ENCODE data around the gene NCKAP5. TPM values are rescaled to one million over a fixed set of nuclear protein-coding genes. Genes with fewer than 3 reads are reported as not detected.

Gene NCKAP5
- total RNA-seq, 2 donors from 2014 or later, result 2.0 to 7.1 TPM

DNA sequence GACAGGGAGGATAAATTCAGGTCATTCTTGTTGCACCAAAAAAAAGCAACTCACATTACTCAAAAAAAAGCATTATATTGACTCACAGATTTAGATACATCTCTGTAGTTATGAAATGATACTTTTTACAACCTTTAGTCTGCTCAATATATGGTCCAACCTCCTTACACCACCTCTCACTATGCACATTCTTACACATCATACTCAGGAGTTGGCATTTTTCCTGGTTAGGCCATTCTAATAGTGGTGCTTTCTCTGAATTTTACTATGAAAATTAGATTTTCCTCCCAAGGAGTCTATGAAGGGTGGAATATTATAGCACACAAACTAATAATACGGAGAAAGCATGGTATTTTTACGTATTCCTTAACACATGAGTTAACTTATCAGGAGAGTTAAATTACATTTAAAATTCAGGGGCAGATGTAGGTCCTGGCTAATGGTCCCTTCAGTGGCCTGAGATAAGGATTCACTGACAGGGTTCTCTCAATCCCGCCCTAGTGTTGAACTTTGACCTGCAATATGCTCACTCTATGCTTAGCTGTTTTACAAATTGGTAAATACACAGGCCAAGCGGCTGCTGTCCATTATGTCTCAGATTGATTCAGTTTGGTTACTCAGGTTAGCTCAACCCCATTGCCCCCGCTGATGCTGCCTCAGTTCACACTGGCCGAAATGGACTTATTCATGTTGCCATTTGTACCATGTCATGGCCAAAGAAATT is 153.6 kb downstream of the NCKAP5 start:
- 92% methylated on average over 6 of the region's 6 CpGs for WGBS
- Histone ChIP-seq H3K9me3 (no peaks in the 10 kb centered on the region), H3K27ac (no peak overlapping the region), H3K4me1 (replicated peaks) (no peaks in the 10 kb centered on the region), H3K4me3 (no peak overlapping the region), H3K36me3 (no peaks in the 10 kb centered on the region), H3K27me3 (replicated peaks; ENCODE audit: insufficient read depth) (no peaks in the 10 kb centered on the region)
- TF ChIP-seq, protein P1, sequence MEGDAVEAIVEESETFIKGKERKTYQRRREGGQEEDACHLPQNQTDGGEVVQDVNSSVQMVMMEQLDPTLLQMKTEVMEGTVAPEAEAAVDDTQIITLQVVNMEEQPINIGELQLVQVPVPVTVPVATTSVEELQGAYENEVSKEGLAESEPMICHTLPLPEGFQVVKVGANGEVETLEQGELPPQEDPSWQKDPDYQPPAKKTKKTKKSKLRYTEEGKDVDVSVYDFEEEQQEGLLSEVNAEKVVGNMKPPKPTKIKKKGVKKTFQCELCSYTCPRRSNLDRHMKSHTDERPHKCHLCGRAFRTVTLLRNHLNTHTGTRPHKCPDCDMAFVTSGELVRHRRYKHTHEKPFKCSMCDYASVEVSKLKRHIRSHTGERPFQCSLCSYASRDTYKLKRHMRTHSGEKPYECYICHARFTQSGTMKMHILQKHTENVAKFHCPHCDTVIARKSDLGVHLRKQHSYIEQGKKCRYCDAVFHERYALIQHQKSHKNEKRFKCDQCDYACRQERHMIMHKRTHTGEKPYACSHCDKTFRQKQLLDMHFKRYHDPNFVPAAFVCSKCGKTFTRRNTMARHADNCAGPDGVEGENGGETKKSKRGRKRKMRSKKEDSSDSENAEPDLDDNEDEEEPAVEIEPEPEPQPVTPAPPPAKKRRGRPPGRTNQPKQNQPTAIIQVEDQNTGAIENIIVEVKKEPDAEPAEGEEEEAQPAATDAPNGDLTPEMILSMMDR (IDR thresholded peaks at IDR 0.05), result no peak
- TF ChIP-seq POLR2A (IDR thresholded peaks at IDR 0.05), result no peak
- no peak for TF ChIP-seq POLR2AphosphoS5 (IDR thresholded peaks at IDR 0.05)
- no peak for DNase-seq (ENCODE audit: low spot score)
- intact Hi-C loops (cut with DNase I), result no loop called here

DNA sequence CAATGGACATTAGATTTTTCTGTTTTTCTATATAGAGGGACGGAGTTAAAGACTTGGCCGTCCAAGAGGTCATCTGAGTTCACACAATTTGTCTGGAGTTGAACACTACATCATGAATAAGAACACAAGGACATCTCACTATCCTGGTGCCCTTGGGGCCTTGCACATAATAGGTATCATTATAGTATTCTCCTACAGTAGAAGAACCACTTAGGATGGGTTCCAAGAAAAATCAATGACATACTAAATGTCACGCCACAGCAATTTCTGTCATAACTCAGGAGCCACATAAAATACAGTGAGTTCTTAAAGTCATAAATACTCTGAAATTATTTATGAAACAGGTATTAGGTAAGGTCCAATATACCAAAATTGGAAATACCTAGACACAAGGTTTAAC is 154.4 kb downstream of the NCKAP5 start:
- Histone ChIP-seq H3K27me3 (replicated peaks; ENCODE audit: insufficient read depth) (no peaks in the 10 kb centered on the region), H3K36me3 (no peaks in the 10 kb centered on the region), H3K27ac (no peak overlapping the region), H3K4me3 (no peak overlapping the region), H3K4me1 (replicated peaks) (no peaks in the 10 kb centered on the region), H3K9me3 (no peaks in the 10 kb centered on the region)
- no peak for TF ChIP-seq POLR2AphosphoS5 (IDR thresholded peaks at IDR 0.05)
- TF ChIP-seq POLR2A (IDR thresholded peaks at IDR 0.05), result no peak
- TF ChIP-seq, protein P1 (IDR thresholded peaks at IDR 0.05), result no peak
- intact Hi-C loops (cut with DNase I), result no loop called here
- no peak for DNase-seq (ENCODE audit: low spot score)
- WGBS, result 97% methylated on average over 3 of the region's 3 CpGs

DNA sequence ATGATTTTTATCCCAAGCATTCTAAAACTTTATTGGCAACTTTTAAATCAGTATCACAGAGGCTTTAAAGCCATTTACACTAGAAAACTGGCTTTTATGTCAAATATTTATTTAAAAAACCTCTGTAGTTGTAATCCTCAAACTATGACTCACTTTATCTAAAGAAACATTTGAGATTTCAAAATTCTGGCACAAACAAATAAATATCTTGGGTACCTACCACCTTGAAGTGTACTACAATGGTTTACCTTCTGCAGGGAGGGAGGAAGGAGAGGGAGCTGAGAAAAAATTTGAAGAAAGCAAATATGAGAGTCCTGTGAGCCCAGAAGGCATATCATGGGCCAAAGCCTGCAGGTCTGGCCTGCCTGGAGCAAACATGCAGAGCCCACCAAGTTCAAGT is 155.6 kb downstream of the NCKAP5 start:
- Histone ChIP-seq H3K27ac (no peak overlapping the region), H3K4me1 (replicated peaks) (no peaks in the 10 kb centered on the region), H3K4me3 (no peak overlapping the region), H3K9me3 (no peaks in the 10 kb centered on the region), H3K27me3 (replicated peaks; ENCODE audit: insufficient read depth) (no peaks in the 10 kb centered on the region), H3K36me3 (no peaks in the 10 kb centered on the region)
- TF ChIP-seq POLR2AphosphoS5 (IDR thresholded peaks at IDR 0.05) (no peak), POLR2A (IDR thresholded peaks at IDR 0.05) (no peak)
- TF ChIP-seq, protein P1 (IDR thresholded peaks at IDR 0.05), result no peak
- no peak for DNase-seq (ENCODE audit: low spot score)
- intact Hi-C loops (cut with DNase I), result no loop called here

DNA sequence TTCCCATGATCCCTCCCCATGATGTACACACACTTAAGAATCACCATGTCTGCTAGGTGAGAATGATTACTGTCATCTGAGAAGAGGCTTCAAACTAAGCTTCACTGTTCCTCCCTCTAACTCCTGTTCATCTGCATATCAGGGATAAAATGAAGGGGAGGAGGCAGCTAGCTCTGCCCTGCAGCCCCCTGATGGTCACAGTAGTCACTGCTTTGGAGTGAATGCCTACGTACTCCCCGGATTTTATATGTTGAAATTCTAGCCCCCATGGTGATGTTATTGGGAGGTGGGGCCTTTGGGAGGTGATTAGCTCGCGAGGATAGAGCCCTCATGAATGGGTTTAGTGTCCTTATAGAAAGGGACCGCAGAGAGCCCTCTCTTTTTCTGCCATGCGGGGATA is 156.4 kb downstream of the NCKAP5 start:
- Histone ChIP-seq H3K36me3 (no peaks in the 10 kb centered on the region), H3K4me3 (no peak overlapping the region), H3K27me3 (replicated peaks; ENCODE audit: insufficient read depth) (no peaks in the 10 kb centered on the region), H3K4me1 (replicated peaks) (no peaks in the 10 kb centered on the region), H3K9me3 (no peaks in the 10 kb centered on the region), H3K27ac (no peak overlapping the region)
- TF ChIP-seq, protein P1 (IDR thresholded peaks at IDR 0.05), result no peak
- no peak for TF ChIP-seq POLR2AphosphoS5 (IDR thresholded peaks at IDR 0.05)
- TF ChIP-seq POLR2A (IDR thresholded peaks at IDR 0.05), result no peak
- intact Hi-C loops (cut with DNase I), result no loop called here
- DNase-seq (ENCODE audit: low spot score), result no peak
- 81% methylated on average over 6 of the region's 6 CpGs for WGBS

DNA sequence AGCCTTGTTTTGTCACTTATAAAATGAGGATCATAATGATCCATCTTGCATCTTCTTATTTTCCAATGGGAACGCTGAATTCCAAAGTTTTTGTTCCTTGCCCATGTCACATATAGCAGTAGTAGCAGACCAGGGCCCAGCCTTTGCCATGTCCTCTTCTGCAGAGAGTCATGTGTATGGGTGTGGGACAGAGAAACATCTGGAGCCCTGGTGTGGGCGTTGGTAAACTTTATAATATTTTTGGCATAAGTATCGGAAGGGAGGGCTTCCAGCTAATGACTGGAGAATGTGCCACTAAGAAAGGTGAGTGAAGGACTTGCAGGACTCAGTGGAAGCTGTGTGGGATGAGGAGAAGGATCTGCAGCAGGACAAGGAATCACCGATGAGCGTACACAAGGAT is 157.2 kb downstream of the NCKAP5 start:
- no peaks in the 10 kb centered on the region for H3K9me3 ChIP-seq
- no peak overlapping the region for H3K27ac ChIP-seq
- no peaks in the 10 kb centered on the region for H3K27me3 ChIP-seq (replicated peaks; ENCODE audit: insufficient read depth)
- 88% methylated on average over 5 of the region's 5 CpGs for WGBS
- DNase-seq (ENCODE audit: low spot score), result no peak
- TF ChIP-seq, protein P1 (IDR thresholded peaks at IDR 0.05), result no peak
- TF ChIP-seq POLR2A (IDR thresholded peaks at IDR 0.05) (no peak), POLR2AphosphoS5 (IDR thresholded peaks at IDR 0.05) (no peak)
- intact Hi-C loops (cut with DNase I), result no loop called here
- H3K4me3 ChIP-seq, result no peak overlapping the region
- no peaks in the 10 kb centered on the region for H3K4me1 ChIP-seq (replicated peaks)
- no peaks in the 10 kb centered on the region for H3K36me3 ChIP-seq

All from prostate gland (tissue), 2 donors.